Memory B cell (primary cell): ENCODE measurements around the gene SLC48A1.

Experiments
- ATAC-seq: fragments of 150-1000 bp; cut with Tn5 transposase; 2 replicates; pipeline ENCODE4 v1.10.0; 2021; ENCODE audit warnings: low read depth, mild to moderate bottlenecking, moderate library complexity
- DNase-seq, 2 donors: peaks; one replicate each; pipeline ENCODE4 v3.0.0; 2022; ENCODE audit warnings: low spot score in 2 of 2
- H3K27ac Mint-ChIP-seq: one replicate; pipeline ENCODE4 v1.8.0; 2022; ENCODE audit warnings: mild to moderate bottlenecking, moderate library complexity, mixed read lengths
- H3K27me3 Mint-ChIP-seq: one replicate; pipeline ENCODE4 v1.8.0; 2022; ENCODE audit warnings: mixed read lengths
- H3K36me3 Mint-ChIP-seq: one replicate; pipeline ENCODE4 v1.8.0; 2022; ENCODE audit warnings: mild to moderate bottlenecking, mixed read lengths
- H3K4me1 Mint-ChIP-seq: one replicate; pipeline ENCODE4 v1.8.0; 2022; ENCODE audit warnings: mixed read lengths
- H3K4me3 Mint-ChIP-seq: one replicate; pipeline ENCODE4 v1.8.0; 2022; ENCODE audit warnings: mild to moderate bottlenecking, moderate library complexity, mixed read lengths
- H3K9me3 Mint-ChIP-seq: one replicate; pipeline ENCODE4 v1.8.0; 2022; ENCODE audit warnings: mixed read lengths

The SLC48A1 gene

GRCh38 chr12:47828008-47828975 lies 55.3 kb downstream of the SLC48A1 start:
- Mint-ChIP-seq H3K4me1 (peaks cover 25% of the 10 kb centered on the region), H3K36me3 (no peaks in the 10 kb centered on the region), H3K27me3 (no peaks in the 10 kb centered on the region), H3K9me3 (no peaks in the 10 kb centered on the region), H3K27ac (no peak overlapping the region), H3K4me3 (no peak overlapping the region)
- DNase-seq (no peak), ATAC-seq (no peak)

GRCh38 chr12:47828976-47829482 lies 56.0 kb downstream of the SLC48A1 start:
- H3K27ac Mint-ChIP-seq: no peak overlapping the region
- no peaks in the 10 kb centered on the region for H3K9me3 Mint-ChIP-seq
- no peak for DNase-seq

DNA sequence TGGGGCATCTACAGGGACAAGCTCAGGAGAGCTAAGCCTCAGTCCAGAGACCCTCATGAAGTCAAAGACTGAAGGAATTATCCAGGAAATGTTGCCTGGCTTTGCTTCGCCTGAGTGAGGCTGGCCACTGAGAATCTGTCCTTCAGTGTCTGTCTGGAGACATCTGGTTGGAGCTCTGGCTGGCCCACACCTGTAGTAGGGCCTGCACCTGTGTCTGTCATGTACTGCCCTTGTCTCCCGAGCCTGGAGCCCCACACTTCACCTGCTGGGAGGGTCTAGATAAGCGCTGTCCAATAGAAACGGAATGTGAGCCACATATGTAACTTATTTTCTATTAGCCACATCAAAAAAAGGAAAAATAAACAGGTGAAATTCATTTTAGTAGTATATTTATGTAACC lies 56.5 kb downstream of the SLC48A1 start:
- Mint-ChIP-seq H3K4me1 (peaks cover 26% of the 10 kb centered on the region), H3K27ac (no peak overlapping the region), H3K4me3 (no peak overlapping the region), H3K9me3 (no peaks in the 10 kb centered on the region), H3K27me3 (no peaks in the 10 kb centered on the region), H3K36me3 (no peaks in the 10 kb centered on the region)
- DNase-seq (no peak), ATAC-seq (no peak)

More at GRCh38 chr12:47828976-47829482, 56.0 kb downstream of the SLC48A1 start:
- Mint-ChIP-seq H3K4me1 (peaks cover 25% of the 10 kb centered on the region), H3K27me3 (no peaks in the 10 kb centered on the region), H3K36me3 (no peaks in the 10 kb centered on the region), H3K4me3 (no peak overlapping the region)
- ATAC-seq: no peak
